HG03439 (cell line): ENCODE results near the gene ONECUT3.
"Not testable (repeated sequence)": the region's sequence is repeated elsewhere in the genome, so short reads cannot be mapped to it uniquely, and the experiment has no call there.

Experiments
- ATAC-seq: cut with Tn5 transposase; IDR thresholded peaks from one replicate; pipeline ENCODE4 v1.9.1; 2021; ENCODE audit warnings: mild to moderate bottlenecking, moderate library complexity; ENCODE audit not compliant: unreplicated experiment

ONECUT3 gene

DNA sequence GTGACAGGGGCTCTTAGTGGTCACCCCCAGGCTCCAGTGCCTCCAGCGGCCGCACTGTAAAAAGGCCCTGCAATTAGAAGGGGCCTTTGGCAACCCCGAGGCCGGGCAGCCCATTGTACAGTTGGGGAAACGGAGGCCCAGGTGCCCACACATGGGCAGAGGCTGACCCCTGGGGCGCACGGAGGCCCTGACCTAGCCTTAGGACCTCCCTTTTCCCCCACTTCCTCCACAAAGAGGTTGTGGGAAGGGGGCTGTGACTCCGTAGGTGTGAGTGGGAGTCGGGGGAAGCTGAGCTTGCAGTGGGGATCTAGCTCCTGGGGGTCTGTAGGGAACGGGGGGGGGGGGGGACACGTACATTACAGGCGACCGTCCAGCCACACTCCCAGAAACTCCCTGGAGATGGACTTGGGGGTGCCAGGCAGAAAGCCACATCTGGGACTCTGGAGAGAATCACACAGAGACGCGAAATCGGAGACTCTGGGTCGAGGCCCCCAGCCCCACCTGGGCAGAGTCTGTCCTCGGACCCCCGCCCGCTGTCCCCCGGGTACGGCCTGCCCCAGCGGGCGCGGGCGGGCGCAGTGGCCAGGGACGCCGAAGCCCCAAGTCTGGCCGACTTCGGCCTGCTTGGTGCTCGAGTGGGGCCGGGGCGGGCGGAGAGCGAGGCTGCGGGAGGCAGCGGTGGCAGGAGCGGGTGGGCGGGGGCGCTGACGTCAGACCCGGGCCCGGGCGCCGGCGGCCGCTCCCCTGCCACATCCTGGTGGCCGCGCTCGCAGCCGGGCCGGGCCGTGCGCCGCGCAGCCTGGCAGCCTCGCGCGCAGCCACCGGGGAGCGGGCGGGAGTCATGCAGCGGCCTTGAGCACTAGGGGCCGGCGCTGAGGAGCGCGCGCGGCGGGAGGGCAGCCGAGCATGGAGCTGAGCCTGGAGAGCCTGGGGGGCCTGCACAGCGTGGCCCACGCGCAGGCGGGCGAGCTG, at the start of gene ONECUT3:
ONECUT3 (plus strand) TSS at position 750 of the 972 bp plus-strand sequence; CDS start at position 907, 157 bp downstream.
- ATAC-seq: no peak

DNA sequence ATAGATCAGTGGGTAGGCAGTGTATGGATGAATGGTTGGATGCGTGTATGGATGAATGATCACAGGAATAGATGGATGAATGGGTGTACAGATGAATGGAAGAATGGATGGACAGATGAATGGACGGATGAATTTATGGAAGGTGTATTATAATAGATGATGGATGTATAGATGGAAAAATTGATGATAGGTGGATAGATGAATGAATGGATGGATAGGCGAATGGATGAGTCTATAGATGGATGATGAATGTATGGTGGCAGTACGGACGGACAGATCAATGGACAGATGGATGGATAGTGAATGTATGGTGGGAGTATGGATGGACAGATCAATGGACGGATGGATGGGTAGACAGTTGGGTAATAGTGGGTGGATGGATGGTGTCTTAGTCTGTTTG, 49.0 kb upstream of the ONECUT3 start:
- ATAC-seq: no peak

DNA sequence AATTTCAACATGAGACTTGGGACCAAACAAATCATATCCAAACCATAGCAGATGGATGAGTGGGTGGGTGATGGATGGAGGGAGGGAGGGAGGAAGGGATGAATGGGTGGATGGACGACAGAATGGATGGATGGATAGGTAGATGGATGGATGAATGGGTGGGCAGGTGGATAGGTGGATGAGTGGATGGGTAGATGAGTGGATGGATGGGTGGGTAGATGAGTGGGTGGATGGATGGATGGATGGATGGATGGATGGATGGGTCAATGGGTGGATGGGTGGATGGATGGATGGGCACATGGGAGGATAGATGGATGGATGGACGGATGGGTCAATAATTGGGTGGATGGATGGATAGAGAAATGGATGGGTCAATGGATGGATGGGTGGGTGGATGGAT, 47.9 kb upstream of the ONECUT3 start:
- no peak for ATAC-seq

DNA sequence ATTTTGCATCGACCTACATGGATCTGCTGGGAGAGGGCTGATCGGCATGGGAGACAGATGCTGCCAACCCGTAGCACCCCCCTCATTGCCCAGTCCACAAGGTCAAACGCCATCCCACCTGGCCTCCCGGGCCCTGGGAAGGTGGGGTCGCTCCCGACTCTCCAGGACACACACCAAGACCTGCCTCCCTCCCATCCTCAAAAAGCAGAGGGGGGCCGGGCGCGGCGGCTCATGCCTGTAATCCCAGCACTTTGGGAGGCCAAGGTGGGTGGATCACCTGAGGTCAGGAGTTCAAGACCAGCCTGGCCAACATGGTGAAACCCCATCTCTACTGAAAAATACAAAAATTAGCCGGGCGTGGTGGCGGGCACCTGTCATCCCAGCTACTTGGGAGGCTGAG, 46.7 kb upstream of the ONECUT3 start:
- ATAC-seq: not testable (repeated sequence)

DNA sequence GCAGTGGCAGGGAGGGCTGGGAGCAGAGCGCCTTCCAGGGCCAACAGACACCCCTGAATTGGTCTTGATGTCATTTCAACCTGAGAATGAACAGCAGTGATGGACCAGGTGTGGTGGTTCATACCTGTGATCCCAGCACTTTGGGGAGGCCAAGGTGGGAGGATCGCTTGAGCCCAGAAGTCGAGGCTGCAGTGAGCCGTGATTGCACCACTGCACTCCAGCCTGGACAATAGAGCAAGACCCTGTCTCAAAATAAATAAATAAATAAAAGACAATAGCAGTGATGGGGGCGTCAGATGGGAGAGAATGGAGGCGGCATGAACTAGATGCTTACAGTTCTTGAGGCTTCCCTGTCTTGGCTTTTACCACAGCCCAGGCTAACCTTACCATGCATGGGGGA, 46.1 kb upstream of the ONECUT3 start:
- ATAC-seq: no peak

DNA sequence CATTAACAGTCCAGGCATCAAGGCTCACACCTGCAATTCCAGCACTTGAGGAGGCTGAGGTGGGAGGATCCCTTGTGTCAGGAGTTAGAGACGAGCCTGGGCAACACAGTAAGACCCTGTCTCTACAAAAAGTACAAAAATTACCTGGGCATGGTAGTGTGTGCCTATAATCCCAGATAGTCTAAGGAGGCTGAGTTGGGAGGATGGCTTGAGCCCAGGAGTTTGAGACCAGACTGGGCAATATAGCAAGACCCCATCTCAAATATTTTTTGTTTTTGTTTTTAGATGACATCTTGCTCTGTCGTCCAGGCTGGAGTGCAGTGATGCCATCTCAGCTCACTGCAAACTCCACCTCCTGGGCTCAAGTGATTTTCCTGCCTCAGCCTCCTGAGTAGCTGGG, 40.1 kb upstream of the ONECUT3 start:
- ATAC-seq: no peak

DNA sequence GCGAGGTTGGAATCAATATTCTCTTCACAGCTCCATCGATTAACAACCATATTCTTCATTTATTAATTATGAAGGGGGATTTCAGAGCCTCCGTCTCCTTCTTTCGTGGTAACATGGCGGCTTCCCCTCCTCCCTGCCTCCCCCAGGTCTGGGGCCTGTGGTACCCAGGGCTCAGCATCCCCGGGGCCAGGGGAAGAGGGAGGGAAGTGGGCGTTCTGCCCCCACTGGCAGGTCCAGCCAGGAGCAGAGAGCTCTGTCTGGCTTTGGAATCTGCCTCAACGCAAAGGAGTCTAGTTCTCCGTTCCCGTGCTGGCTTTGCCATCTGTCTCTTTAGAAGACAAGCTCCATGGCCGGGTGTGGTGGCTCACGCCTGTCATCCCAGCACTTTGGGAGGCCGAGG, 37.8 kb upstream of the ONECUT3 start:
- ATAC-seq: no peak

DNA sequence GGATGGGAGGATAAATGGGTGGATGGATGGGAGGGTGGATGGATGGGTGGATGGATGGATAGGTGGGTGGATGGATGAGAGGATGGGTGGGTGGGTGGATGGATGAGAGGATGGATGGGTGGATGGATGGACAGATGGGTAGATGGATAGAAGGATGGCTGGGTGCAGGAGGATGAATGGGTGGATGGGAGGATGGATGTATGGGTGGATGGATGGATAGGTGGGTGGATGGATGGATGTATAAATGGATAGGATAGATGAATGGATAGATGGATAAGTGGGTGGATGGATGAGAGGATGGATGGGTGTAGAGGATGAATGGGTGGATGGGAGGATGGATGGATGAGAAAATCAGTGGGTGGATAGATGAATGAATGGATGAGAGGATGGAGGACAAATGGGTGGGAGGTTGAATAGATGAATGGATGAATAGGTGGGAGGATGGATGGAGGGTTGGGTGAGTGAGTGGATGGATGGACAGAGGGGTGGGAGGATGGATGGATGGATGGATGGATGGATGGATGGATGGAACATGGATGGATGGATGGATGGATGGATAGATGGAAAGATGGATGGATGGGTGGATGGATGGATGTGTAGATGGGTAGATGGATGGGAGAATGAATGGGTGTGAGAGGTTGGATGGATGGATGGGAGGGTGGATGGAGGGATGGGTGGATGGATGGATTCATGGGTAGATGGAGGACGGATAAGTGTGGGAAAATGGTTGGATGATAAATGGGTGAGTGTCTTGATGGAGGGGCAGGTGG, 35.9 kb upstream of the ONECUT3 start:
- ATAC-seq: no peak

DNA sequence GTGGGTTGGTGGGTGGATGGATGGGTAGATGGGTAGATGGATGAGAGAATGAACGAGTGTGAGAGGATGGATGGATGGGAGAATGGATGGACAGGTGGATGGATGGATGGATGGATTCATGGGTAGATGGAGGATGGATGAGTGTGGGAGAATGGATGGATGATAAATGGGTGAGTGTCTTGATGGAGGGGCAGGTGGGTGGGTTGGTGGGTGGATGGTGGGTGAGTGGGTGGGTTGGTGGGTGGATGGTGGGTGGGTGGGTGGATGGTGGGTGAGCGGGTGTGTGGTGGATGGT, 35.4 kb upstream of the ONECUT3 start:
- no peak for ATAC-seq

DNA sequence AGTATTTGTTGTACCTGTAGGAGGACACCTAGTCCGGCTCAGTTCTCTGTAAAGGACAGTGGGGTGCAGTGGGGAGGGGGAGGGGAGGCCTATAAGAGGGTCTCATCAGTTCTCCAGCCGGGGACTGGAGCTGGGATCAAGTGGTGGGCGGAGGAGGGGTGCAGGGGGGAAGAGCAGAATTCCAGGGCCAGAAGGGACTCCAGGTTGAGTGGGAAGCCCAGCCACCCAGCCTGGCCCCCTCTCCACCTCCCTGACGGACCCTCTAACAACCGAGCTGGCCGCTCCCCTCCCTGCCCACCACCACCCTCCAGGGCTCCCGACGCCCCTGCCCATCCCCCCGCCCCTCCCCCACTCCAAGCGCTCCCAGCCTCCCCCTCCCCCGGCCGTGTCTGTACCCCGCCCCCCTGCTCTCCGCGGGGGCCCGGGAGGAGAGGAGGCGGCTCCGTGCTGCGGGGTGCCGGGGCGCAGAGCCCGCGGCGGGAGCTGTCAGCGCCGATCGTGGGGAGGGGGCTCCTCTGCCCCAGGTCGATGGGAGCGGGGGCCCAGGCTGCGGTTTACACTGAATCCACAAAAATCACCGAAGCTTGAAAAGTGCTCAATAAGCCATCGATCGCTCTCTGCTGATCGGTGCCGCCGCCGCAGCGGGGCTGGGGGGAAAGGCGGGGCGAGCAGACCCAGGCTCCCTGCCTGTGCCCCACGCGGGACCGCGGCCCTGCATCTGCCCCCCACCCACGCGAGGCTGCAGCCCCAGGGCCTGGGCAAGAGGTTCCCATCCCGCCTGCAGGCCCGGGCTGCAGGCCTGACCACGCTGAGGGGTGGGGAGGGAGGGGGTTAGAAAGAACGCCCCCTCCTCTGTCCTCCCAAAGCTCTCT, 34.6 kb upstream of the ONECUT3 start:
- ATAC-seq: no peak

DNA sequence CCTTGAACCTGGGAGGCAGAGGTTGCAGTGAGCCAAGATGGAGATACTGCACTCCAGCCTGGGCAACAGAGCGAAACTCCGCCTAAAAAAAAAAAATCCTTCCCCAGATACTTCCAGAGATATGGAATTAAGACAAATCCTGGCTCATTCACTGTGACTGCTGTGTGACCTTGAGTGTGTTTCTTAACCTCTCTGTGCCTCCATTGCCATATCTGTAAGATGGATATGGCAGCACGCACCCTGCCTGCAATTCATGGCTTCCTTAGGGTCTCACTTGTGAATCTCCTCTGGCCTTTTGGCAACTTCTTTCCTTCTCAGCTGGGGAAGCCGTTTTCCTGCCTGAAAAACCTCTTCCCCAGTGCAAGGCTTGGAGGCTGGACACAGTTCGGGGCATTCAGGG, 33.8 kb upstream of the ONECUT3 start:
- no peak for ATAC-seq

DNA sequence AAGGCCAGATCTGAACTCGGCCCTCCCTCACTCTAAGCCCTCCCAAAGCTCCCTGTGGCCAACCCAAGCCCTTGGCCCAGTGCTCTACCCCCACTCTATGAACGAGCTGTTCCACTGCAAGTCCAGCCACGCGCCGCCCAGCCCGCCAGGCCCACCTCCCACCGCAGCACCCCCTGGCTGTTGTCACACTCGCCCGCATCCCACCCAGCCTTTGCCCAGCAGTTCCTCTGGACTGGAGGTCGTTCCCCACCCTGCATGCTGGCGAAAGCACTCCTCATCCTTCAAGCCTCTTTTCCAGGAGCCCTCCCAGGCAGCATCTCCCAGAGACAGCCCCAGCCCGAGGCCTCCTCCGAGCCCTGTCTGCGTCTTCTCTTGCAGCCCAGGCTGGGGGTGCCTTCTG, 33.1 kb upstream of the ONECUT3 start:
- ATAC-seq: no peak

DNA sequence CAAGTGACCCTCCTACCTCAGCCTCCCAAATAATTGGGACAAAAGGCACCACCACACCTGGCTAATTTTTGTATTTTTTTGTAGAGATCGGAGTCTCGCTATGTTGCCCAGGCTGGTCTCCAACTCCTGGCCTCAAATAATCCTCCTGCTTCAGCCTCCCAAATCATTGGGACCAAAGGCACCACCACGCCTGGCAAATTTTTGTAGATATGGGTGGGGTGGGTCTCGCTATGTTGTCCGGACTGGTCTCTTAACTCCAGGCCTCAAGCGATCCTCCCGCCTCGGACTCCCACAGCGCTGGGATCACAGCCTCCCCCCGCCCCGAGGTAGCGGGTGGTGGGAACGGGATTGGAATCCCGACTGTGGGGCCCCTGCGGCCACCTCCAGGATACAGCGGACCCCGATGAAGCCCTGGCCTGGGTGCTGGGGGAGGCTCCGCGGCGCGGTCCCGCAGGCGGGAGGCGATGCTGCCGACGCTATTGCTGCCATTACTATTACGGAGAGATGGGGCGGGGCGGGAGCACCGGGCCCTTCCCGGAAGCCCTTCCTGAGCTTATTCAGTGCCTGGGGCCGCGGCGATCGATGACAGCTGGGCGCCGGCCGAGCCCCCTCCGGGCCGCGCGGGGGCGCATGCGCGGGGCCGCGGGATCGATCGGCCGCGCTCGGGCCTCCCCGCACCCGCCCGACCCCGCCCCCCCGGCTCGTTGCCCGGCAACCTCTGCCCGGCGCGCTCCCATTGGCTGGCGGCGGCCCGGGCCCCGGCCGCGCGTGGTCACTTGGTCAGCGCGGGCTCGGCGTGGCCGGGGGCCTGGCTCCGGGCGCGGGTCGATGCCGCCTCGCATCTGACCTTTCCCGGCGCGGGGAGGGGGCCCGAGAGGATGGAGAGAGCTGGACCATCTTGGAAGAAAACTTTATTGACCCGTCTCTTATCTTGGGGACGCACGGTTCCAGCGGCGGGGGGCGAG, 27.9 kb upstream of the ONECUT3 start:
- no peak for ATAC-seq

DNA sequence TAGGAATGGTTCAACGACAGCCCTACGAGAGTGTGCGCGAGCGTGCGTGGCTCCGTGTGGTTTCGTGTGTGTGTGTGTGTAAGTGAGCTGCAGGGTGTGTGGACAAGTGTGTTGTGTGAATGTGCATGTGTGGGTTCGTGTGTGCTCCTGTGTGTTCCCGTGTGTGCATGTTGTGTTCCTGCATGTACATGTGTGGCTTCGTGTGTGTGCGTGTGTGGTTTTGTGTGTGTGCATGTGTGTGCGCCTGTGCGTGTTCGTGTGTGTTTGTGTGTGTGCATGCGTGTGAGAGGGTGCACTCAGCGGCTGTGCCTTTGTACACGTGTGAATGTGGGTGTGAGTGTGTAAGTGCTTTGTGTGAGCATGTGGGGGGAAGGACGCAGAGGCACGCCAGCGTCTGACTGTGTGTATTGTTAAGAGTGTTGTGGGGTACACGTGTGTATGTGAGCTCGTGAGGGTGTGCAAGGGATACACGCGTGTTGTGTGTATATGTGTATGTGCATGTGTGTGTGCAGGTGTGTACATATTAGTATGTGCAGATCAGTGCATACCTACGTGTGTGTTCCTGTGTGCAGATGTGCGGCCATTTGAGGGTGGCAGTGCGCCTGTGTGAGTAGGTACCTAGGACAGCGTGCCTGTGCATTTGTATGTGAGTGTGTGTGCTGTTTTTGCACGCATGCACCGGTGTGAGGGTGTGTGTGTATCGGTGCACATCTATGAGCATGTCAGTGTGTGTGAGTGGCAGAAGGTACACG, 24.3 kb upstream of the ONECUT3 start:
- no peak for ATAC-seq

DNA sequence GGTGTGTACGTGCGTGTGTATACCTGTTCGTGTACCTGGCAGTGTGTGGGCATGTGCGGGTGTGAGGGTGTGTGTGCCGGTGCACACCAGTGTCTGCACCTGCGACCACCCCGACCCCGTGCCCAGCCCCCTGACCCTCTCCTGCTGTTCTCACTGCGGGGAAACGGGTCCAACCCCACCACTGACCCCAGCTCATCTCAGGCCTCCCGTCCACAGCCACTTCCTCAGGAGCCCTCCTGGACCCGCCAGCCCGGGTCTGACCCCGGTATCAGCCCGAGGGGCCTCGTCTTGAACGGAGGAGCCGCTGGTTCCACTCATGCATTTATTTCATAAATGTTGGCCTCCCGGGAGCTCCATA, 23.8 kb upstream of the ONECUT3 start:
- ATAC-seq: no peak

DNA sequence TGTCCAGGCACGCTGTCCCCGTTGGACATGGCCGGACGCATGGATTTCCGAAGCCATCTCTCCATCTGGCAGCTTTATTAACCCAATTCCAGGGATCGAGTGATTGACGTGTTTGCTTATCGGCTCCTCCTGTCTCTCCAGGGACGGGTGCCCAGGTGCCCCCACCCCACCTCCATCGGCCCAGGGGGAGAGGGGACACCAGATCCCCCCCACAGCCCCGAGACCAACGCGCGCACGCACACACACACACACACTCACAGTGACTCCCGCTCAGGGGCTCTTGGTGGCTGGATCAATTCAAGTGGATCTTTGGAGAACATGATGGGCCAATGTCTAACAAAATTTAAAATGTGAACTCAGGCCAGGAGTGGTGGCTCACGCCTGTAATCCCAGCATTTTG, 23.1 kb upstream of the ONECUT3 start:
- no peak for ATAC-seq

DNA sequence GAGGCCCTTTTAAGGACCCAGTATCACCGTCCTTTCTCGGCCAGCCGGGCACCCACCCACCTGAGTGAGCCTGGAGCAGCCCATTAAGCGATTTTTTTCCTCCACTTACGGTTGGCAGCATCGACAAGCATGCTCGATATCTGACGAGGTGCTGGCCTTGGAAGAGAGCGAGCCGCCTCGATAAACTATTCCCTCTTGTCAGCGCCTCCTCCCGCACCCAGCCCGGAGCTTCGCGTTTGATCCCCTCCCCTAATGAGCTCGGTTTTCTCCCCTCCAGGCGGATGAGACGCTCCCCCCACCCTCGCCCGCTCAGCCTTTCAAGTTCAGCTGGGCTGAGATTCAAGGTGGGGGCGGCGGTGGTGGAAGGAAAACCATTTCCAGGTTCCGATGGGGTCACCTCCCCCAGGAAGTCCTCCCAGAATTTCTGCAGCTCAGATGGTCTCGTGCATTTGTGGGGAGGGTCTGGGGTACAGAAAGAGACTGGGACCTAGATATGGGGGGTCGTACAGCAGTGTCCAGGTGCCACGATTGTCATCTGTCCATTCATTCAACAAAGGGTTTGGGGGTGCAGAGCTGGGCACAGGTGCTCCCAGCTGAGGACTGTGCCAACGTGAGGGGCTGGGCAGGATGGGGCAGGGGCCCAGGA, 18.9 kb upstream of the ONECUT3 start:
- ATAC-seq: no peak

DNA sequence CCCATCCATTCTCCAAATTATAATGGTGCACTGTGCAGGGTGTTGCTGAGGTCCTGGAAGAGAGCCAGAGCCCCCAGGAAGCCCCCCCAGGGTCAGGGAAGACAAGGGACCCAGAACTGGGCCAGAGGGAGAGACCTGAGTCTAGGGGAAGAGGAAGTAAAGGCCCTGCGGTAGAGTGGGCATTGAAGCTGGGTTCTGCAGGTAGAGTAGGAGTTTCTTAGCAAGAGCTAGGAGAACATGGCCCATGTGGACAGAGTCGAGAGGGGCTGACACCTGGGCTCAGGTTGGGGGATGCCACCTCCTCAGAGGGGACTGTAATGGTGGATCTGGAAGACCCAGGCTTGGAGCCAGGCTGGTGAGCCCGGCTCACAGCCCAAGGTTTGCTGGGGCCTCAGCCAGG, 17.0 kb upstream of the ONECUT3 start:
- no peak for ATAC-seq

DNA sequence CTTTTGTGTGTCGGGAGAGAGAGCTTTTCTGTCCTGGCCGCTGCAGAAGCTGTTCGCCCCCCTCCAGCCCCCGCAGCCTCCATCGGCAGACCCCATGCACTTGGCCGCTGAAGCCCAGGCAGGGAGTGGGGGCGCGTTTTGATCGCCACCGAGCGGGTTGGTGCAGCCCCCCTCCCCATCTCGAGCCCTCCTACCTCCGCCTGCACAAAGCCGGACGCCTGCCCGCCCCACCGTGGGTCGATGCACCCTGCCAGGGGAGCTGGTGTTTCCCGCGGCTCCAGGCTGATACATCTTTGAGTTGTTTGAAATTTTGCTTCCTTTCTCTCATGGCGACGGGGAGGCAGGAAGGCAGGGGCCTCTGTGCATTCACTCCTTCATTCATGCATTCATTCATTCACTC, 16.4 kb upstream of the ONECUT3 start:
- ATAC-seq: no peak
